SK-N-SH treated with all-trans-retinoic acid at 6 μM for 48 hours (cell line): ENCODE data around the gene SLC34A3.

Experiments
- ARNTL ChIP-seq: fragments of 450-650 bp; formaldehyde crosslinking; IDR thresholded peaks from 2 replicates; pipeline ENCODE4 v1.5.0; 2020; ENCODE audit warnings: low read depth, mild to moderate bottlenecking, moderate library complexity, borderline replicate concordance
- ZNF565 ChIP-seq: fragments of 450-650 bp; formaldehyde crosslinking; conservative IDR thresholded peaks from 2 replicates; pipeline ENCODE4 v1.5.0; 2020; ENCODE audit warnings: low read depth, mild to moderate bottlenecking, moderate library complexity
- TF ChIP-seq, protein P1 (sequence below): fragments of 250-450 bp; sonication (Bioruptor Pico); IDR thresholded peaks from 2 replicates; pipeline ENCODE4 v1.5.1; 2021; ENCODE audit warnings: mild to moderate bottlenecking, moderate library complexity

GRCh38 chr9:137231372-137232039 lies 805 bp downstream of the SLC34A3 start:
- TF ChIP-seq, protein P1, sequence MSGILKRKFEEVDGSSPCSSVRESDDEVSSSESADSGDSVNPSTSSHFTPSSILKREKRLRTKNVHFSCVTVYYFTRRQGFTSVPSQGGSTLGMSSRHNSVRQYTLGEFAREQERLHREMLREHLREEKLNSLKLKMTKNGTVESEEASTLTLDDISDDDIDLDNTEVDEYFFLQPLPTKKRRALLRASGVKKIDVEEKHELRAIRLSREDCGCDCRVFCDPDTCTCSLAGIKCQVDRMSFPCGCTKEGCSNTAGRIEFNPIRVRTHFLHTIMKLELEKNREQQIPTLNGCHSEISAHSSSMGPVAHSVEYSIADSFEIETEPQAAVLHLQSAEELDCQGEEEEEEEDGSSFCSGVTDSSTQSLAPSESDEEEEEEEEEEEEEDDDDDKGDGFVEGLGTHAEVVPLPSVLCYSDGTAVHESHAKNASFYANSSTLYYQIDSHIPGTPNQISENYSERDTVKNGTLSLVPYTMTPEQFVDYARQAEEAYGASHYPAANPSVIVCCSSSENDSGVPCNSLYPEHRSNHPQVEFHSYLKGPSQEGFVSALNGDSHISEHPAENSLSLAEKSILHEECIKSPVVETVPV (CRISPR knock-in tag): no peak
- TF ChIP-seq ARNTL (CRISPR knock-in tag) (no peak), ZNF565 (no peak)
